GM23338 (cell line): Measurements from ENCODE around the gene GTF2H4. TPM values are rescaled to one million over a fixed set of nuclear protein-coding genes. Genes with fewer than 3 reads are reported as not detected.

Experiments
- ATAC-seq: fragments of 200-7000 bp; cut with Tn5 transposase; 3 replicates; pipeline ENCODE4 v1.9.1; 2020
- DNase-seq: peaks from one replicate; pipeline ENCODE4 v3.0.0-alpha.2; 2015; ENCODE audit warnings: low spot score
- H2AFZ ChIP-seq: fragments of 200-600 bp; sonication (generic); 2 replicates; pipeline ENCODE4 v1.8.0; 2016; ENCODE audit warnings: antibody characterized with exemption, mild to moderate bottlenecking, moderate library complexity
- H3F3A ChIP-seq: fragments of 200-600 bp; sonication (generic); replicated peaks from 2 replicates; pipeline ENCODE4 v1.8.0; 2017; ENCODE audit warnings: antibody characterized with exemption, mixed run types, low read depth
- H3K27ac ChIP-seq: fragments of 200-600 bp; sonication (generic); 2 replicates; pipeline ENCODE4 v1.6.1; 2016; ENCODE audit warnings: low read depth
- H3K27me3 ChIP-seq: fragments of 200-600 bp; sonication (generic); 2 replicates; pipeline ENCODE4 v1.8.0; 2016; ENCODE audit warnings: mild to moderate bottlenecking, mixed run types, moderate library complexity; ENCODE audit not compliant: insufficient read depth
- H3K36me3 ChIP-seq: fragments of 200-600 bp; sonication (generic); 2 replicates; pipeline ENCODE4 v1.8.0; 2016; ENCODE audit warnings: mild to moderate bottlenecking; ENCODE audit not compliant: insufficient read depth
- H3K4me1 ChIP-seq: fragments of 200-600 bp; sonication (generic); 2 replicates; pipeline ENCODE4 v1.8.0; 2016; ENCODE audit warnings: mild to moderate bottlenecking, moderate library complexity; ENCODE audit not compliant: insufficient read depth
- H3K4me2 ChIP-seq: fragments of 200-600 bp; sonication (generic); 2 replicates; pipeline ENCODE4 v1.7.1; 2017; ENCODE audit warnings: mixed run types
- H3K4me3 ChIP-seq: fragments of 200-600 bp; sonication (generic); 2 replicates; pipeline ENCODE4 v1.6.1; 2016; ENCODE audit warnings: mixed run types
- H3K79me2 ChIP-seq: fragments of 200-600 bp; sonication (generic); replicated peaks from 2 replicates; pipeline ENCODE4 v1.8.0; 2017; ENCODE audit warnings: mild to moderate bottlenecking; ENCODE audit not compliant: insufficient read depth
- H3K9me2 ChIP-seq: fragments of 200-600 bp; sonication (generic); 2 replicates; pipeline ENCODE4 v1.8.0; 2017; ENCODE audit not compliant: insufficient read depth
- H4K20me1 ChIP-seq: fragments of 200-600 bp; sonication (generic); replicated peaks from 2 replicates; pipeline ENCODE4 v1.8.0; 2017; ENCODE audit warnings: mild to moderate bottlenecking; ENCODE audit not compliant: insufficient read depth
- H3K27ac Mint-ChIP-seq: 2 replicates; pipeline ENCODE4 v1.8.0; 2020; ENCODE audit warnings: inconsistent platforms, mild to moderate bottlenecking, moderate library complexity, mixed read lengths
- H3K27me3 Mint-ChIP-seq: 3 replicates; pipeline ENCODE4 v1.8.0; 2022; ENCODE audit warnings: low read depth, mild to moderate bottlenecking, moderate library complexity, mixed read lengths, inconsistent platforms; ENCODE audit not compliant: insufficient read depth, poor library complexity
- H3K36me3 Mint-ChIP-seq: 3 replicates; pipeline ENCODE4 v1.8.0; 2021; ENCODE audit warnings: low read depth, mild to moderate bottlenecking, inconsistent platforms, moderate library complexity, mixed read lengths
- H3K4me1 Mint-ChIP-seq: 3 replicates; pipeline ENCODE4 v1.8.0; 2020; ENCODE audit warnings: mild to moderate bottlenecking, inconsistent platforms, mixed read lengths
- H3K4me3 Mint-ChIP-seq: 3 replicates; pipeline ENCODE4 v1.8.0; 2021; ENCODE audit warnings: moderate library complexity, mild to moderate bottlenecking, inconsistent platforms, mixed read lengths
- H3K9me3 Mint-ChIP-seq: 3 replicates; pipeline ENCODE4 v1.8.0; 2020; ENCODE audit warnings: moderate library complexity, mild to moderate bottlenecking, inconsistent platforms, mixed read lengths
- CTCF ChIP-seq, 2 experiments: fragments of 200-600 bp in 1 of 2; sonication (generic) in 1 of 2; conservative IDR thresholded peaks; 2 replicates each; pipeline versions ENCODE4 v1.5.1 to v1.6.1; 2016 to 2017; ENCODE audit warnings: antibody characterized with exemption in 2 of 2, low read depth in 2 of 2, mild to moderate bottlenecking in 2 of 2, moderate library complexity in 1 of 2
- ETS1 ChIP-seq: IDR thresholded peaks from 2 replicates; pipeline ENCODE4 v1.6.1; 2016; ENCODE audit warnings: antibody characterized with exemption
- EZH2 ChIP-seq: fragments of 200-600 bp; sonication (generic); IDR thresholded peaks from one replicate; pipeline ENCODE4 v1.8.0; 2017; ENCODE audit warnings: antibody characterized with exemption, mild to moderate bottlenecking, low read depth; ENCODE audit not compliant: unreplicated experiment
- EZH2phosphoT487 ChIP-seq: fragments of 200-600 bp; sonication (generic); IDR thresholded peaks from one replicate; pipeline ENCODE4 v1.8.1; 2018; ENCODE audit warnings: antibody characterized with exemption; ENCODE audit not compliant: unreplicated experiment
- STAT1 ChIP-seq: IDR thresholded peaks from one replicate; pipeline ENCODE4 v1.6.1; 2016; ENCODE audit warnings: antibody characterized with exemption; ENCODE audit not compliant: unreplicated experiment
- ZNF114 ChIP-seq: fragments of 250-450 bp; sonication (Bioruptor Pico); IDR thresholded peaks from 2 replicates; pipeline ENCODE4 v1.5.0; 2020; ENCODE audit warnings: mild to moderate bottlenecking, moderate library complexity
- ZNF331 ChIP-seq: fragments of 250-450 bp; sonication (Bioruptor Pico); IDR thresholded peaks from 2 replicates; pipeline ENCODE4 v1.5.0; 2020; ENCODE audit warnings: low read depth, mild to moderate bottlenecking, moderate library complexity
- ZNF462 ChIP-seq: fragments of 250-450 bp; sonication (Bioruptor Pico); IDR thresholded peaks from 2 replicates; pipeline ENCODE4 v1.5.0; 2020; ENCODE audit warnings: mild to moderate bottlenecking, moderate library complexity
- polyA plus RNA-seq: library from polyadenylated mRNA; unstranded; fragments of >200 nt; fragmentation: Nextera tagmentation; extraction: Ambion mirVana; gene quantifications from 2 replicates; pipeline ENCODE4 v1.2.1, GENCODE V29; 2016
- total RNA-seq: library from RNA; depleted of rRNA; stranded (reverse); fragments of >200 nt; shearing (Covaris generic); gene quantifications from 2 replicates; pipeline ENCODE4 v1.2.3, GENCODE V29; 2014

Gene GTF2H4
- total and polyA plus RNA-seq, 2 experiments from 2014 or later: 14.8 to 32.6 TPM

- TF ChIP-seq CTCF (conservative IDR thresholded peaks at IDR 0.05; ENCODE audit: low read depth in 2 of 2): no peak
- no peak for TF ChIP-seq ZNF462 (CRISPR knock-in tag)
Measured at GRCh38 chr6:30871592-30872183, 36.3 kb upstream of the GTF2H4 start (continued).

GRCh38 chr6:30873137-30873640, 34.8 kb upstream of the GTF2H4 start:
- Histone ChIP-seq H3K79me2 (no peaks in the 10 kb centered on the region), H3K4me3 (no peak overlapping the region), H2AFZ (no peak overlapping the region), H4K20me1 (no peaks in the 10 kb centered on the region), H3K36me3 (peaks cover 15% of the 10 kb centered on the region), H3K27me3 (no peaks in the 10 kb centered on the region), H3K4me2 (no peak overlapping the region), H3K27ac (no peak overlapping the region), H3K9me2 (peaks cover 21% of the 10 kb centered on the region), H3K4me1 (peaks cover 5% of the 10 kb centered on the region), H3F3A (0 out of 2 replicates have a peak, but pooled peaks cover 8% of the 10 kb centered on the region)
- ATAC-seq (no peak), DNase-seq (no peak)
- Mint-ChIP-seq H3K4me3 (no peak overlapping the region), H3K27ac (no peak overlapping the region), H3K4me1 (peaks cover 13% of the 10 kb centered on the region), H3K27me3 (peaks cover 14% of the 10 kb centered on the region), H3K9me3 (peaks cover 59% of the 10 kb centered on the region), H3K36me3 (peaks cover 59% of the 10 kb centered on the region)
- TF ChIP-seq EZH2phosphoT487: no peak
- no peak for TF ChIP-seq ZNF114
- TF ChIP-seq EZH2: no peak
- no peak for TF ChIP-seq CTCF (conservative IDR thresholded peaks at IDR 0.05; ENCODE audit: low read depth in 2 of 2)
- no peak for TF ChIP-seq STAT1
- TF ChIP-seq ETS1: no peak
- no peak for TF ChIP-seq ZNF331 (CRISPR knock-in tag)
